IMR-90 (cell line): Measurements from ENCODE around the gene ABCC4. TPM values are rescaled to one million over a fixed set of nuclear protein-coding genes. Genes with fewer than 3 reads are reported as not detected.

ENCODE experiments used
- ATAC-seq: fragments of 200-7000 bp; cut with Tn5 transposase; 2 replicates; pipeline ENCODE4 v1.9.1; 2020; ENCODE audit warnings: low read depth, mild to moderate bottlenecking, moderate library complexity
- BruUV-seq: library from RNA; stranded (reverse); fragments of 400-500 nt; replicated peaks from 2 replicates; lab custom pipeline; 2021; lab: Mats Ljungman, UMichigan
- CTCF ChIA-PET: fragments of 300-600 bp; formaldehyde crosslinking; extraction: SDS; loops from one replicate; lab custom pipeline; 2021; ENCODE audit warnings: antibody characterized with exemption; lab: Yijun Ruan, JAX
- POLR2A ChIA-PET: fragments of 300-600 bp; sonication (Branson Sonifier 250); formaldehyde crosslinking; loops from one replicate; lab custom pipeline; 2022; ENCODE audit warnings: antibody characterized with exemption; ENCODE audit not compliant: unreplicated experiment; lab: Charles Lee
- DNase-seq: peaks from one replicate; pipeline ENCODE4 v3.0.0; 2013
- H2AFZ ChIP-seq: replicated peaks from 2 replicates; pipeline ENCODE3; 2013; ENCODE audit warnings: low read length, mild to moderate bottlenecking; ENCODE audit not compliant: poor library complexity
- H2AK5ac ChIP-seq: 2 replicates; pipeline ENCODE4 v1.6.1; 2013; ENCODE audit warnings: low read depth, low read length, inconsistent platforms
- H2AK9ac ChIP-seq: replicated peaks from 2 replicates; pipeline ENCODE3; 2013; ENCODE audit warnings: mild to moderate bottlenecking, low read depth, low read length, moderate library complexity; ENCODE audit not compliant: poor library complexity
- H2BK120ac ChIP-seq: 2 replicates; pipeline ENCODE4 v1.6.1; 2013; ENCODE audit warnings: low read depth, low read length, inconsistent platforms
- H2BK15ac ChIP-seq: 3 replicates; pipeline ENCODE4 v1.6.1; 2013; ENCODE audit warnings: low read depth, low read length, inconsistent platforms
- H2BK20ac ChIP-seq: 2 replicates; pipeline ENCODE4 v1.6.1; 2013; ENCODE audit warnings: low read depth, mild to moderate bottlenecking, inconsistent platforms, low read length, moderate library complexity
- H2BK5ac ChIP-seq: 2 replicates; pipeline ENCODE4 v1.6.1; 2013; ENCODE audit warnings: mild to moderate bottlenecking, low read depth, low read length, inconsistent platforms; ENCODE audit not compliant: poor library complexity, severe bottlenecking
- H3K14ac ChIP-seq: replicated peaks from 2 replicates; pipeline ENCODE4 v1.6.1; 2013; ENCODE audit warnings: low read depth, low read length, inconsistent platforms
- H3K18ac ChIP-seq: 2 replicates; pipeline ENCODE4 v1.6.1; 2013; ENCODE audit warnings: low read depth, low read length, control low read depth
- H3K23ac ChIP-seq: 2 replicates; pipeline ENCODE4 v1.6.1; 2013; ENCODE audit warnings: low read depth, low read length, inconsistent platforms
- H3K27ac ChIP-seq: 2 replicates; pipeline ENCODE4 v1.5.1; 2013; ENCODE audit warnings: mild to moderate bottlenecking, control low read depth, low read length; ENCODE audit not compliant: insufficient read depth
- H3K27me3 ChIP-seq: 2 replicates; pipeline ENCODE4 v1.6.1; 2013; ENCODE audit warnings: low read length; ENCODE audit not compliant: control insufficient read depth, insufficient read depth
- H3K36me3 ChIP-seq: 2 replicates; pipeline ENCODE4 v1.6.1; 2013; ENCODE audit warnings: low read length, mixed read lengths; ENCODE audit not compliant: control insufficient read depth, insufficient read depth
- H3K4ac ChIP-seq: 2 replicates; pipeline ENCODE4 v1.6.1; 2013; ENCODE audit warnings: low read depth, low read length, inconsistent platforms
- H3K4me1 ChIP-seq: 2 replicates; pipeline ENCODE4 v1.6.1; 2013; ENCODE audit warnings: low read length, mixed read lengths; ENCODE audit not compliant: control insufficient read depth, insufficient read depth
- H3K4me2 ChIP-seq: 2 replicates; pipeline ENCODE4 v1.6.1; 2013; ENCODE audit warnings: low read depth, mild to moderate bottlenecking, control low read depth, low read length, moderate library complexity
- H3K4me3 ChIP-seq: 2 replicates; pipeline ENCODE4 v1.5.1; 2013; ENCODE audit warnings: low read depth, mild to moderate bottlenecking, control low read depth, low read length, moderate library complexity; ENCODE audit not compliant: insufficient read depth
- H3K56ac ChIP-seq: 2 replicates; pipeline ENCODE4 v1.6.1; 2013; ENCODE audit warnings: low read length, inconsistent platforms; ENCODE audit not compliant: insufficient read depth; ENCODE audit errors: extremely low read depth
- H3K79me1 ChIP-seq, 2 experiments: 2 replicates each; pipeline ENCODE4 v1.6.1; 2013; ENCODE audit warnings: low read length in 2 of 2, inconsistent platforms in 1 of 2, low read depth in 1 of 2
- H3K9ac ChIP-seq: 2 replicates; pipeline ENCODE4 v1.6.1; 2013; ENCODE audit warnings: low read depth, low read length, control low read depth
- H3K9me1 ChIP-seq: 2 replicates; pipeline ENCODE4 v1.6.1; 2013; ENCODE audit warnings: low read length, inconsistent platforms; ENCODE audit not compliant: insufficient read depth
- H3K9me3 ChIP-seq: 2 replicates; pipeline ENCODE4 v1.6.1; 2013; ENCODE audit warnings: low read length; ENCODE audit not compliant: control insufficient read depth, insufficient read depth
- H4K20me1 ChIP-seq: 2 replicates; pipeline ENCODE4 v1.6.1; 2013; ENCODE audit warnings: low read length, inconsistent platforms; ENCODE audit not compliant: insufficient read depth
- H4K5ac ChIP-seq: 2 replicates; pipeline ENCODE4 v1.6.1; 2013; ENCODE audit warnings: mild to moderate bottlenecking, low read depth, low read length, control low read depth
- H4K8ac ChIP-seq, 2 experiments: 2 replicates each; pipeline ENCODE4 v1.6.1; 2013; ENCODE audit warnings: low read depth in 2 of 2, low read length in 2 of 2, control low read depth in 1 of 2, inconsistent platforms in 1 of 2
- H4K91ac ChIP-seq: 2 replicates; pipeline ENCODE4 v1.6.1; 2013; ENCODE audit warnings: low read depth, low read length, inconsistent platforms; ENCODE audit not compliant: insufficient read depth
- BHLHE40 ChIP-seq: fragments of 150-350 bp; IDR thresholded peaks from 2 replicates; pipeline ENCODE4 v1.6.1; 2016; ENCODE audit warnings: mild to moderate bottlenecking, low read depth, low read length
- CEBPB ChIP-seq: IDR thresholded peaks from 2 replicates; pipeline ENCODE4 v1.6.1; 2012; ENCODE audit warnings: low read depth, low read length, improper control_type of control experiment
- CHD1 ChIP-seq: IDR thresholded peaks from 2 replicates; pipeline ENCODE4 v1.6.1; 2012; ENCODE audit warnings: low read depth, low read length, improper control_type of control experiment
- CTCF ChIP-seq: conservative IDR thresholded peaks from 2 replicates; pipeline ENCODE4 v1.5.1; 2012; ENCODE audit warnings: mild to moderate bottlenecking, low read depth, low read length, improper control_type of control experiment
- ELK1 ChIP-seq: fragments of 150-350 bp; IDR thresholded peaks from 2 replicates; pipeline ENCODE4 v1.6.1; 2016; ENCODE audit warnings: low read depth, mild to moderate bottlenecking, low read length, moderate library complexity, borderline replicate concordance
- FOS ChIP-seq: fragments of 150-350 bp; IDR thresholded peaks from 2 replicates; pipeline ENCODE4 v1.6.1; 2016; ENCODE audit warnings: low read depth, low read length
- MAFK ChIP-seq: IDR thresholded peaks from 2 replicates; pipeline ENCODE4 v1.6.1; 2012; ENCODE audit warnings: low read depth, low read length, improper control_type of control experiment
- MAZ ChIP-seq: IDR thresholded peaks from 2 replicates; pipeline ENCODE4 v1.6.1; 2012; ENCODE audit warnings: low read depth, mild to moderate bottlenecking, low read length, improper control_type of control experiment, moderate library complexity, borderline replicate concordance
- MXI1 ChIP-seq: IDR thresholded peaks from 2 replicates; pipeline ENCODE4 v1.6.1; 2012; ENCODE audit warnings: low read depth, mild to moderate bottlenecking, low read length, moderate library complexity, borderline replicate concordance
- NFE2L2 ChIP-seq: fragments of 150-350 bp; IDR thresholded peaks from 2 replicates; pipeline ENCODE4 v1.6.1; 2016; ENCODE audit warnings: low read depth, mild to moderate bottlenecking, low read length
- POLR2A ChIP-seq: IDR thresholded peaks from 2 replicates; pipeline ENCODE4 v1.6.1; 2012; ENCODE audit warnings: mild to moderate bottlenecking, low read depth, low read length
- RAD21 ChIP-seq: IDR thresholded peaks from 2 replicates; pipeline ENCODE4 v1.6.1; 2012; ENCODE audit warnings: low read length, improper control_type of control experiment
- RCOR1 ChIP-seq: IDR thresholded peaks from 2 replicates; pipeline ENCODE4 v1.6.1; 2012; ENCODE audit warnings: mild to moderate bottlenecking, low read length, improper control_type of control experiment; ENCODE audit not compliant: insufficient replicate concordance
- RFX5 ChIP-seq: IDR thresholded peaks from 2 replicates; pipeline ENCODE4 v1.8.0; 2012; ENCODE audit warnings: low read depth, mild to moderate bottlenecking, low read length, moderate library complexity
- SMC3 ChIP-seq: fragments of 150-350 bp; IDR thresholded peaks from 2 replicates; pipeline ENCODE4 v1.6.1; 2016; ENCODE audit warnings: low read depth, mild to moderate bottlenecking, antibody characterized with exemption, low read length, moderate library complexity
- USF2 ChIP-seq: fragments of 150-350 bp; IDR thresholded peaks from 2 replicates; pipeline ENCODE4 v1.6.1; 2017; ENCODE audit warnings: mild to moderate bottlenecking, antibody characterized with exemption, low read length, low read depth
- WGBS, 2 experiments: methylation state at CpG; one replicate each; pipeline versions ENCODE4 v1.1.5 to v1.1.7; 2013; ENCODE audit warnings: missing lambda C conversion rate in 2 of 2; ENCODE audit not compliant: insufficient read length in 1 of 2; ENCODE audit errors: extremely low coverage in 2 of 2; 5-methylcytosine and 5-hydroxymethylcytosine counted together
- dilution Hi-C: fragments of 300-500 bp; cut with HindIII; formaldehyde crosslinking; loops from one replicate; pipeline ENCODE4 v1.14.3; 2018; ENCODE audit warnings: low sequenced_read_pairs; ENCODE audit not compliant: unreplicated experiment
- in situ Hi-C: fragments of 300-500 bp; cut with MboI; formaldehyde crosslinking; loops from 3 replicates; pipeline ENCODE4 v1.14.3; 2019; ENCODE audit warnings: low sequenced_read_pairs, inconsistent platforms, mixed read lengths
- intact Hi-C: fragments of 100-400 bp; cut with micrococcal nuclease; formaldehyde crosslinking; loops from 2 replicates; pipeline ENCODE4 v1.10.0; 2022
- polyA plus RNA-seq, 3 experiments: library from polyadenylated mRNA; depleted of rRNA; stranded (reverse); fragments of >200 nt; gene quantifications; 2 replicates each; pipeline ENCODE4 v1.2.3, GENCODE V29; 2012; ENCODE audit warnings: low replicate concordance in 1 of 3
- total RNA-seq: library from RNA; depleted of rRNA; stranded (reverse); fragments of >200 nt; gene quantifications from 2 replicates; pipeline ENCODE4 v1.2.3, GENCODE V29; 2012

ABCC4 gene
- total and polyA plus RNA-seq, 2 of the 4 experiments (the other 2 are of a cell fraction) = 16.6 to 41.4 TPM

- no peaks in the 10 kb centered on the region for H3K9me3 ChIP-seq
- H3K36me3 ChIP-seq = peaks cover 26% of the 10 kb centered on the region
- no peak overlapping the region for H2BK15ac ChIP-seq
- TF ChIP-seq NFE2L2 (no peak), MAFK (no peak), CEBPB (no peak), RAD21 (no peak), MXI1 (no peak), SMC3 (no peak), ELK1 (no peak), USF2 (no peak), POLR2A (no peak), FOS (no peak), MAZ (no peak), RCOR1 (no peak), RFX5 (no peak), CTCF (no peak), CHD1 (no peak), BHLHE40 (no peak)
- in situ Hi-C loops (no loop called here), intact Hi-C loops (no loop called here), dilution Hi-C loops (no loop called here)
- no peak overlapping the region for H3K4ac ChIP-seq
- H2BK120ac ChIP-seq = no peak overlapping the region
- H3K4me2 ChIP-seq = no peak overlapping the region
- DNase-seq = no peak
- WGBS, 2 experiments = no CpG with 5 or more reads among the region's 5 CpGs
- ATAC-seq = no peak
- no peak overlapping the region for H2BK20ac ChIP-seq
- H3K9ac ChIP-seq = no peak overlapping the region
- no peak overlapping the region for H2AFZ ChIP-seq
- H3K23ac ChIP-seq = no peak overlapping the region
- H4K5ac ChIP-seq = no peak overlapping the region
- no peak overlapping the region for H3K4me3 ChIP-seq
- H2AK5ac ChIP-seq = no peak overlapping the region
- H4K8ac ChIP-seq = no peak overlapping the region
- peaks cover 4% of the 10 kb centered on the region; the same call in 1 of the 2 replicates for H3K4me1 ChIP-seq
- no peak overlapping the region for H3K27ac ChIP-seq
- H2AK9ac ChIP-seq = no peak overlapping the region
- POLR2A ChIA-PET = no interaction called here
- H3K18ac ChIP-seq = no peak overlapping the region
- H2BK5ac ChIP-seq = no peak overlapping the region
- H3K14ac ChIP-seq = no peak overlapping the region
- H4K91ac ChIP-seq = no peak overlapping the region
- no peak overlapping the region for H3K56ac ChIP-seq
- H4K20me1 ChIP-seq = peaks cover 3% of the 10 kb centered on the region
- peaks cover 3 to 25% of the 10 kb centered on the region in 2 experiments; a peak in 3 of 4 replicates for H3K79me1 ChIP-seq
- H3K27me3 ChIP-seq = no peaks in the 10 kb centered on the region
- peaks cover 11% of the 10 kb centered on the region; the same call in 1 of the 2 replicates for H3K9me1 ChIP-seq
- CTCF ChIA-PET = no interaction called here
- no TSS peak for BruUV-seq
Observed at GRCh38 chr13:95133498-95133897, 167.8 kb downstream of the ABCC4 start.
